NCI-H446 (cell line): ENCODE data around the gene SLC36A3.
"Not testable (repeated sequence)": the region's sequence is repeated elsewhere in the genome, so short reads cannot be mapped to it uniquely, and the experiment has no call there.

Experiments used
- DNase-seq, 2 experiments: peaks; one replicate each; lab custom pipeline; 2025; lab: John Stamatoyannopoulos, UW

SLC36A3 gene

DNA sequence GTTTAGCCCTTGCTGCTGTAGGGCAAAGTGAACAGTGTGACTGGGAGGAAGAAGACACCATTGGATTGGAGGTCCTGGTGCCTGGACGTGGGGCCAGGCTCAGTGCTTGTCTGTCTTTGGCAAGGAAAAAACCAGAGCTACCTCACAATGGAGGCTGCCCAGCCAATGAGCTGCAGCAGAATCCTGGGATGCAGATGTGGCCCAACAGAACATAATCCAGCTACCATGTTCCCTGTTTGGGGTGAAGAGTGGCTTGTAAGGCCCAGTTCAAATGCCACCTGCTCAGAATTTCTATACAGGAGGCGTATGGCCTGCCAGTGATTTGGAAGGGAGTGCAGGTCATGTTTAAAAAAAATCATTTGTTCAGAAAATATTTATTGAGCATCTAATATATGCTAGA is at the start of gene SLC36A3:
SLC36A3 (minus strand) TSS at position 101 of the 400 bp plus-strand sequence. CDS start 412 bp downstream, outside the sequence.
- DNase-seq, result no peak

- no peak for DNase-seq
These were observed 48.1 kb upstream of the SLC36A3 start for GRCh38 chr5:151351671-151352070.

DNA sequence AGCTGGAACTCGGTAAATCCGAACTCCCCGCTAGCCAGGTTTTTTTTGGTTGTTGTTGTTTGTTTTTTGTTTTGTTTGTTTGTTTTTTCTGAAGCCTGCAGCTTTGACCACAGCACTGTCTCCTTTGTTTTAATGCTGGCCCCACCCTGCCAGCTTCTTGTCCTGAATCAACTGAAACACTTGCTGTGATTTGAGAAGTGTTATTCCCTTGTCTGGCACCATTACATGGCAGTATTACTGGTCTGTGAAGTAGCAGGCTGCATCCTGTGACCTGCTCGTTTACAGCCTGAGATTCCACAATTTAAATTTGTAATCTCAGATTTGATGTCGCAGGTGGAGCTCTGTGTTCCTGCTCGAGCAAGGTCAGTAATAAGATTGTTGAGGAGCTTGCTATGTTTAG is 45.2 kb upstream of the SLC36A3 start:
- no peak for DNase-seq

GRCh38 chr5:151347369-151347768 is 43.8 kb upstream of the SLC36A3 start, which contains the start of gene SLC36A2:
Gene SLC36A2, minus strand, starts transcription at chr5:151347559. Its CDS starts 99 bp downstream, at chr5:151347460.
- no peak for DNase-seq

DNA sequence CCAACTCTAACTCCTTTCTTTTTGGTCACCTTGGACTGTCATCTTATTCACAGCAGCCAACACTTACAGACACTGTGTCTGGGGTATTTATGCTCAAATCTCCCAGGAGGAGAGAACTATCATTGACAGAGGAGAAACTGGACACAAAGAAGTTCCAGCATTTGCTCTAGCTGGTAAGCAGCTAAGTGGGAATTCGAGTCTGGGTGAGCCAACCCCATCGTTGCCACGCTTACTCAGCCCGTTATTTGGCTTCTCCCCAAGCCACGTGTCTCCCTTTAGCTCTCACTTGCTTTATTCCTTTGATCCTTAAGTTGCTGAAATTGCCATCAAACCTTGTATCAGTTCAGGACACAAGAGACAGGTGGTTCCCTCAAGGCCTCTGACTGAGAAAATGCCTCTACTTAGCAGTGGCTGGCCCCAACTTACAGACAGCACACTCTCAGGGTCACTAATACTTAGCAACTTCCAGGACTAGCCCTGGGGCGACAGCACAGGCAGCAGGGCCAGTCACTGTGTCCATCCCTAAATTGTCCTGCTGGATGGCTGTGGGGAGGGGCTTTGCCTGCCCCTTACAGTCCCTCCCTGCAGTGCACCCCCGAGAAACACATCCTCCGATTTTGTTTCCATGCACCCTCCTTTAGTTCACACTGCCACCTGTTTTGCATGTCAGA is 42.4 kb upstream of the SLC36A3 start:
- no peak for DNase-seq

DNA sequence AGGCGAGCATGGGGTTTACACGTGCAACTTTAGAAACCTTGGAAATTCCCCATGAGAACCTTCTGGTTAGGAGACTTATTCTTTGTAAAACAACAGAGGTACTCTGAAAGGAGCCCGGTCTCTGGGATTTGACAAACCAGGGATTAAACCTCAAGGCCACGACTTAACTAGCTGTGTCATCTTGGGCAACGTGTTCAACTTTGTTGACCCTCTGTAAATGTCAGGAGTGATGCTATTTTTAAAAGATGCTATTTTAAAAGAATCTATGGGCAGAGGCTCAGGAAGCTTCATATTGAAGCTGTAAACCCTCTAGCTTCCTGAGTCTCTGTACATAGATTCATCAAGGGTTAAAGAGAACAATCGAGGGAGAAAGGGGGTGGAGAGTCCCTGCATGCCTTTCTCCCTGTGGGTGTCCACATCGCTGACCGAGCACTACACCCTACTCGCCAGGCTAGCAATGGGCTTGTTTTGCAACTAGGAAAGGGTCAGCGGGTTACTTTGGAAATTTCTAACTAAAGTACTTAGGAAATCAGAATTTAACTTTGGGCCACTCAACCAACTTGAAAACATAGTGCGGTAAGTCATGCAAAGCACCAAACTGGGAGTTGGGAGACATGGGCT is 41.7 kb upstream of the SLC36A3 start:
- DNase-seq, result no peak

DNA sequence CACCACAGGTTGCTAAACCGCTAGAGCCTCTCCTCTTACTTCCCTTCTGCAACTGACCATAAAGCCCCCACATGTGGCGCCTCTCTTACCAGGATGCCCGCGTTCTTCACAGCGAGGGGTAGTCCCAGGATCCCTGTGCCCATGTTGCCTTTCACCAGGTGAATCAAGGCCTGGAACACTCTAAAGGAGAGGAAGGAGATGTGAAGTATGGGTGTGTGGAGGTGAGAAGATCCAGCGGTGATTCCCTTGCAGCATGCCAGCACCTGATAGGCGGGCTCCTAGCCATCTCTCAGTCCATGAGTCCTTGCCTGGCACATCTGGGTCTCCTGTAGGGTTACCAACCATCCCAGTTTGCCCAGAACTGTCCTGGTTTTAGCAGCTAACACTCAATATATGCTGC is 40.5 kb upstream of the SLC36A3 start:
- DNase-seq, result no peak

DNA sequence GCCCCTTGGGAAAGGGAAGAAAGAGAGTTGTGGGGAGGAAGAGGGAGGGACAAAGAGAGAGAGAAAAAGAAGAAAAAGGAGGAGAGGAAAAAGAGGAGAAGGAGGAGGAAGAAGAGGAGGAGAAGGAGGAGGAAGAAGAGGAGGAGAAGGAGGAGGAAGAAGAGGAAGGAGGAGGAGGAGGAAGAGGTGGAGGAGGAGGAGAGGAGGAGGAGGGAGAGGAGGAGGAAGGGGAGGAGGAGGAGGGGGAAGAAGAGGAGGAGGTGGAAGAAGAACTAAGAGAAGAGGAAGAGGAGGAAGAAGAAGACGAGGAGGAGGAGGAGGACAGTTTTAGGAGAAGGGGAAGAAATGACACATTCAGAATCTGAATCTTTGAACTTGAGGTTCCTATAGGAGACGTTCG is 36.4 kb upstream of the SLC36A3 start:
- DNase-seq, result no peak

GRCh38 chr5:151338734-151339133 is 35.2 kb upstream of the SLC36A3 start:
- no peak for DNase-seq

GRCh38 chr5:151332857-151333256 is 29.3 kb upstream of the SLC36A3 start:
- DNase-seq, result no peak

GRCh38 chr5:151328734-151329133 is 25.2 kb upstream of the SLC36A3 start:
- no peak for DNase-seq

DNA sequence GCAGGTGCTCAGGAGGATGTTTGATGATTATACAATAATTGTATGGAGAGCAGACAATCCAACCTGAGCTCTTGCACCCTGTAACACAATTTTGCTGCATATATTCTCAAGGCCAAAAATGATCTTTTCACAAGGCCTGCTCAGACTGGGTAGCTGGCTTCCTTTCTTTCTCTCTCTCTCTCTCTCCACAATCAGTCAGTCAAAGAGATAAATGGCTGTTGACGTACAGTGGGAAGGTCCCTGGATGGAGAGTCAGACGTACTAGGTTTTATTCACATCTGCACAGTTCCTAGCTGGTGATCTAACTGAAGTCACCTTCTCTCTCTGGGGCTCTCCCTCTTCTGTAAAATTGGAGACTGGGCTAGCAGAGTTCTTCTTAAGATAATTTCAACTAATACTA is 24.0 kb upstream of the SLC36A3 start:
- DNase-seq, result no peak

DNA sequence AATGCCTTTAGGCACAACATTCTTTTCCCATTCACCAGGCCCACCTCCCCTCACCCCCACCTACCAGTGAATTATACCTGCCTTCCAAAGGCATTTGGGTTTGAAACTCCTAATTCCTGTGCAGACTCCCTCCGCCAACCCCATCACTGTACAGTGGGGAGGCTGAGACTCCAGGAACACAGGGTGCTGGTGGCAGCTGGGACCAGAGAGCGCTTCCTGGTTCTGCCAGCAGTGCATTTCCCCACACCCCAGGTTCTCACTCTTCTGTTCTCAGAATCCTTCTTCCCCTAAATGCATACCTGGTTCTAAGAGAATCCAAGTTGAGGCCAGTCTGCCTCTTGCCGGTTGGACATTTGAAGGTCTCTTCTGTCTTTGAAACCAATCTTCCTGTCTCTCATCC is 22.7 kb upstream of the SLC36A3 start:
- no peak for DNase-seq

DNA sequence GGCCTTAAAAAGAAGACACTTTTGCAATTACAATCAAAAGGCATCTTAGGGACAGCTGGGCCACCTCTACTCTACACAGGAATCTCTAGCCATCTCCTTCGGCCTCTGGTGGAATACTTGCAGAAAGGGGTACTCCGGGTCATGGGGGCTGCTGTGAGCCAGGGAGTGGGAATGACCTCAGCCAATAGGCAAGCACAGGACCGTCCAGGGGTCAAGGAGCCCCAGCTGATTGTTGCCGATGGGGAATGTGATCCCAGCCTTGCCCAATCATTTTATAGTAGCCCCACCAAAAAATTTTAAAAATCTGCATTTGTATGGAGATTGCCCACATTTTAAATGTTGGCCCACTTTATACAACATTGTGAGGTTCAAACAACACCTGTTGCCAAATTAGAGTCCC is 16.9 kb upstream of the SLC36A3 start:
- no peak for DNase-seq

GRCh38 chr5:151318850-151319732 is 15.5 kb upstream of the SLC36A3 start:
- peak in 1 of 2 experiments; percentile 9 for DNase-seq

DNA sequence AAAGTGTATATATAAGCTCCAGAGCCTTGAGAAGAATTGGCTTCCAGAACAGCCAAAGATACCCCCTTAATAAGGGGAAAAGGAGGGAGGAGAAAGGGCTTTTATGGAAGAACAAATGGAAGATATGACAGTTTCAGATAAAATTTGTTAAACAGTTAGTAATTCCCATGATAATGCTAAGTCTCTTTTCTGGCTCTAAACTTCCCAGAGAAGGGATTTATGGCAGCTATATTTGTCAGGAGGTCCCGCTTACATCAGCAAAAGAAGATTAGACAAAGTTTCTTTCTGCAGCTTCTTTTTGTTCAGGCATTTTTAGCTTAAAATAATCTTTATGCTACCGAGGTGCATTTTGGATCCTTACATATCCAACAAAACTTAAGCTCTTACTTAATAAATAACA is 14.3 kb upstream of the SLC36A3 start:
- no peak for DNase-seq

DNA sequence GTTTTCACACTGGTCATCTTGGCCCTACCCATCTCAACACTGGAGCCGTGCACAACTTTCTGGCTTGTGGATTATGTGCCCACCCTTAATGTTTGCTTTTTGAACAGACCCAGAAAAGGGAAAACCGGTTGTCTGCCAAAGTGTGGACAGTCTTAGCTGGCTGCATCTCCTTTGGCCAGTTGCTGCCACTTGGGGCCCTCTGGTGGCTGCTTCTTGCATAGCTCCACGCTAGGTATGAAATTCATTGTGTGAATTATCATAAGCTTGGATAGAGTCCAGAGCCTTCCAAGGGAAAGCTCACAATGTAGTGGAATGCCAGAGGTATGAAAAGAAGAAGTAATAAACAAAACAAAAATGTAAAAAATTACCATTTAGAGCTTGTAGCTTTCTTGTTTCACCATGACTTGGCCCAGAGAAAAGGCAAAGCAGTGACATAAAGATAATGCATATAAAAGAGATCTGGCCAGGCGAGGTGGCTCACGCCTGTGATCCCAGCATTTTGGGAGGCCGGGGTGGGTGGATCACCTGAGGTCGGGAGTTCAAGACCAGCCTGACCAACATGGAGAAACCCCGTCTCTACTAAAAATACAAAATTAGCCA is 12.5 kb upstream of the SLC36A3 start:
- peak in 1 of 2 experiments; percentile 63 for DNase-seq

- no peak for DNase-seq
These were observed 9.8 kb upstream of the SLC36A3 start for GRCh38 chr5:151313357-151313756.

- no peak for DNase-seq
These were observed 9.3 kb upstream of the SLC36A3 start for GRCh38 chr5:151312756-151313324.

DNA sequence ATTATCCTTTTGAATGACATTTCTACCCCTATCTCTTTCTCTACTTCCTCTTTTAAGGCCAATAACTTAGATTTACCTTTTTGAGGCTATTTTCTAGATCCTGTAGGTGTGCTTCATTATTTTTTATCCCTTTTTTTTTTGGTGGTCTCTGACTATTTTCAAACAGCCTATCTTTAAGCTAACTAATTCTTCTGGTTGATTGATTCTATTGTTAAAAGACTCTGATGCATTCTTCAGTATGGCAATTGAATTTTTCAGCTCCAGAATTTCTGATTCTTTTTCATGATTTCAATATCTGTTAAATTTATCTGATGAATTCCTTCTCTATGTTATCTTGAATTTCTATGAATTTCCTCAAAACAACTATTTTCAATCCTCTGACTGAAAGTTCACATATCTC is 7.4 kb upstream of the SLC36A3 start:
- DNase-seq, result no peak

DNA sequence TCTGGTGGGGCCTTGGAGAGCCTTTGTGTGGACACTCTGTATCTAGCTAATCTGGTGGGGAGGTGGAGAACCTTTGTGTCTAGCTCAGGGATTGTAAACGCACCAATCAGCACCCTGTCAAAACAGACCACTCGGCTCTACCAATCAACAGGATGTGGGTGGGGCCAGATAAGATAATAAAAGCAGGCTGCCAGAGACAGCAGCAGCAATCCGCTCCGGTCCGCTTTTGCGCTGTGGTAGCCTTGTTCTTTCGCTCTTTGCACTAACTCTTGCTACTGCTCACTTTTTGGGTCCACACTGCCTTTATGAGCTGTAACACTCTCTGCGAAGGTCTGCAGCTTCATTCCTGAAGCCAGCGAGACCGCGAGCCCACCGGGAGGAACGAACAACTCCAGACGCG is 6.3 kb upstream of the SLC36A3 start:
- not testable (repeated sequence) for DNase-seq

GRCh38 chr5:151309266-151309665 is 5.7 kb upstream of the SLC36A3 start:
- DNase-seq, result not testable (repeated sequence)
